HCT116 (cell line): ENCODE data around the gene AFDN.

Experiments
- CBX3 ChIP-seq: IDR thresholded peaks from 2 replicates; pipeline ENCODE4 v1.6.1; 2012; ENCODE audit warnings: low read depth
- CEBPB ChIP-seq: IDR thresholded peaks from 2 replicates; pipeline ENCODE4 v1.6.1; 2012; ENCODE audit warnings: low read depth
- CTCF ChIP-seq, 3 experiments: fragments of 200-600 bp in 1 of 3; sonication (generic) in 1 of 3; IDR thresholded peaks in 2 of 3; conservative IDR thresholded peaks in 1 of 3; 2 replicates each; pipeline ENCODE4 v1.5.1; 2012 to 2017; ENCODE audit warnings: low read depth in 2 of 3, low read length in 2 of 3, antibody characterized with exemption in 1 of 3, borderline replicate concordance in 1 of 3, control low read depth in 1 of 3, mild to moderate bottlenecking in 1 of 3, mixed read lengths in 1 of 3, mixed run types in 1 of 3, moderate library complexity in 1 of 3; ENCODE audit not compliant: insufficient read depth in 1 of 3
- EZH2phosphoT487 ChIP-seq: fragments of 200-600 bp; IDR thresholded peaks from 2 replicates; pipeline ENCODE4 v1.6.1; 2018; ENCODE audit warnings: antibody characterized with exemption, borderline replicate concordance
- FOSL1 ChIP-seq: IDR thresholded peaks from 2 replicates; pipeline ENCODE4 v1.6.1; 2012; ENCODE audit warnings: low read depth
- POLR2AphosphoS5 ChIP-seq: IDR thresholded peaks from 2 replicates; pipeline ENCODE4 v1.6.1; 2011; ENCODE audit warnings: mild to moderate bottlenecking, low read depth, low read length, moderate library complexity
- RAD21 ChIP-seq: IDR thresholded peaks from 2 replicates; pipeline ENCODE4 v1.6.1; 2012; ENCODE audit warnings: low read depth, mild to moderate bottlenecking
- REST ChIP-seq: IDR thresholded peaks from 2 replicates; pipeline ENCODE4 v1.6.1; 2012; ENCODE audit warnings: low read depth
- SIN3A ChIP-seq: IDR thresholded peaks from 2 replicates; pipeline ENCODE4 v1.6.1; 2012; ENCODE audit warnings: low read depth
- ZBTB33 ChIP-seq: IDR thresholded peaks from 2 replicates; pipeline ENCODE4 v1.6.1; 2011; ENCODE audit warnings: mild to moderate bottlenecking, low read length, moderate library complexity; ENCODE audit not compliant: insufficient replicate concordance; ENCODE audit errors: extremely low read depth
- ZFX ChIP-seq: fragments of 450-650 bp; IDR thresholded peaks from 2 replicates; pipeline ENCODE4 v1.6.1; 2017
- ZNF274 ChIP-seq: fragments of 200-500 bp; sonication (Bioruptor generic); IDR thresholded peaks from 2 replicates; pipeline ENCODE4 v1.6.1; 2014; ENCODE audit warnings: mild to moderate bottlenecking, low read depth, low read length, inconsistent platforms

GRCh38 chr6:167910652-167911051, 83.9 kb downstream of the AFDN start:
- TF ChIP-seq ZBTB33 (no peak), CTCF (IDR thresholded peaks at IDR 0.05 in 2 of 3, conservative IDR thresholded peaks at IDR 0.05 in 1 of 3; ENCODE audit: borderline replicate concordance in 1 of 3, insufficient read depth in 1 of 3, low read depth in 2 of 3, low read length in 2 of 3) (no peak), ZNF274 (no peak), CBX3 (no peak), POLR2AphosphoS5 (no peak), RAD21 (no peak), CEBPB (no peak), ZFX (no peak), REST (no peak), EZH2phosphoT487 (no peak), SIN3A (no peak), FOSL1 (no peak)
